NCI-H2171 treated with DMSO at 0.1 percent for 48 hours (cell line): Measurements from ENCODE around the gene TMEM11.

Experiments
- DNase-seq: peaks from one replicate; lab custom pipeline; 2025; lab: John Stamatoyannopoulos, UW

The TMEM11 gene

GRCh38 chr17:21157586-21158370 is 56.2 kb downstream of the TMEM11 start:
- no peak for DNase-seq

- no peak for DNase-seq
Observed at GRCh38 chr17:21152731-21153130, 61.2 kb downstream of the TMEM11 start.

GRCh38 chr17:21149621-21150020 is 64.3 kb downstream of the TMEM11 start:
- DNase-seq: no peak
